ENCODE measurements around the gene TBL3.

TBL3 gene

DNA sequence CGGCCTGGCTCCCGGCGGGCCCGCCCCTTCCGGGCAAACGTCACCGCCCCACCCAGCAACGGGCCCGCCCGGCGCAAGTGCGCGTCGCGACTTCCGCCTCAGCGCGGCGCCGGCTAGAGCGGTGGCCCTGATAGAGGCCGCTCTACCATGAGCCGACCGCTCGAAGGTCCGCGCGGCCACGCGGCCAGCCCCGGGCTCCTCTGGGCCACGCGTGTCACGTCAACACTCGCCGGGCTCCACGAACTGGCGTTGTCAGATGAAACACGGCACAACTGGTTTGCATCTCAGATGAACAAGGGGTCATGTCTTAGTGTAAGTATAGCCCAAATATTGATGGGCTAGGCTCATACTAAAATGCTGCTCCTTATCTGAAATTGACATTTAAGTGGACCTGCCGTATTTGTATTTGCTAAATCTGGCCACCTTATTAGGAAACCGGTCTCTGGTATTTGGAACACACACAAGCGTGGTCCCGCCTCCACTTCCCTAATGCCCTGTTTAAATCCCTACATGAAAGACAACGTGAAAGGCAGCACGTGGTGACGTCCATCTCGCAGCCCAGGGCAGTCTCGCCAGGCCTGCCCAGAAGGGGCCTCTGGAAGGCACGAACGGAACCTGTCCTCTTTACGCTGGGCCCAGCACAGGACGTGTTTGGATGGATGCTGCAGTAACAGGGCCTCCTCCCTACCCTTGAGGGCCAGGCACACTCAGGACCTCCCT is 38.1 kb downstream of the TBL3 start, which contains the start of gene ZNF598 (continued):
- TF ChIP-seq, protein P1, sequence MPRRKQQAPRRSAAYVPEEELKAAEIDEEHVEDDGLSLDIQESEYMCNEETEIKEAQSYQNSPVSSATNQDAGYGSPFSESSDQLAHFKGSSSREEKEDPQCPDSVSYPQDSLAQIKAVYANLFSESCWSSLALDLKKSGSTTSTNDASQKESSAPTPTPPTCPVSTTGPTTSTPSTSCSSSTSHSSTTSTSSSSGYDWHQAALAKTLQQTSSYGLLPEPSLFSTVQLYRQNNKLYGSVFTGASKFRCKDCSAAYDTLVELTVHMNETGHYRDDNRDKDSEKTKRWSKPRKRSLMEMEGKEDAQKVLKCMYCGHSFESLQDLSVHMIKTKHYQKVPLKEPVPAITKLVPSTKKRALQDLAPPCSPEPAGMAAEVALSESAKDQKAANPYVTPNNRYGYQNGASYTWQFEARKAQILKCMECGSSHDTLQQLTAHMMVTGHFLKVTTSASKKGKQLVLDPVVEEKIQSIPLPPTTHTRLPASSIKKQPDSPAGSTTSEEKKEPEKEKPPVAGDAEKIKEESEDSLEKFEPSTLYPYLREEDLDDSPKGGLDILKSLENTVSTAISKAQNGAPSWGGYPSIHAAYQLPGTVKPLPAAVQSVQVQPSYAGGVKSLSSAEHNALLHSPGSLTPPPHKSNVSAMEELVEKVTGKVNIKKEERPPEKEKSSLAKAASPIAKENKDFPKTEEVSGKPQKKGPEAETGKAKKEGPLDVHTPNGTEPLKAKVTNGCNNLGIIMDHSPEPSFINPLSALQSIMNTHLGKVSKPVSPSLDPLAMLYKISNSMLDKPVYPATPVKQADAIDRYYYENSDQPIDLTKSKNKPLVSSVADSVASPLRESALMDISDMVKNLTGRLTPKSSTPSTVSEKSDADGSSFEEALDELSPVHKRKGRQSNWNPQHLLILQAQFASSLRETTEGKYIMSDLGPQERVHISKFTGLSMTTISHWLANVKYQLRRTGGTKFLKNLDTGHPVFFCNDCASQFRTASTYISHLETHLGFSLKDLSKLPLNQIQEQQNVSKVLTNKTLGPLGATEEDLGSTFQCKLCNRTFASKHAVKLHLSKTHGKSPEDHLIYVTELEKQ (tag by site-specific recombination; IDR thresholded peaks at IDR 0.05; ENCODE audit: borderline replicate concordance): no peak; the same call in 1 of the 2 replicates
- TF ChIP-seq ZNF302 (tag by site-specific recombination; IDR thresholded peaks at IDR 0.05; ENCODE audit: low read depth) (no peak), ZNF423 (tag by site-specific recombination; IDR thresholded peaks at IDR 0.05) (no peak), ZNF146 (tag by site-specific recombination; IDR thresholded peaks at IDR 0.05) (no peak), ZNF776 (tag by site-specific recombination; IDR thresholded peaks at IDR 0.05; ENCODE audit: borderline replicate concordance) (no peak), ZNF660 (tag by site-specific recombination; IDR thresholded peaks at IDR 0.05) (peak; percentile 66), SP2 (tag by site-specific recombination; IDR thresholded peaks at IDR 0.05) (peak; percentile 51), ZFP37 (tag by site-specific recombination; IDR thresholded peaks at IDR 0.05) (peak; percentile 78), SP7 (tag by site-specific recombination; IDR thresholded peaks at IDR 0.05) (peak; percentile 76), ZNF133 (tag by site-specific recombination; IDR thresholded peaks at IDR 0.05) (no peak), ZNF140 (tag by site-specific recombination; IDR thresholded peaks at IDR 0.05) (no peak), ZBTB7A (tag by site-specific recombination; IDR thresholded peaks at IDR 0.05; ENCODE audit: low read depth) (no peak), ZNF600 (tag by site-specific recombination; IDR thresholded peaks at IDR 0.05) (no peak), ZNF791 (tag by site-specific recombination; IDR thresholded peaks at IDR 0.05) (no peak), ZNF560 (tag by site-specific recombination; IDR thresholded peaks at IDR 0.05; ENCODE audit: borderline replicate concordance) (no peak), ZNF394 (tag by site-specific recombination; IDR thresholded peaks at IDR 0.05; ENCODE audit: borderline replicate concordance) (peak; percentile 61), ZNF366 (tag by site-specific recombination; conservative IDR thresholded peaks at IDR 0.05) (no peak), ZFHX2 (tag by site-specific recombination; conservative IDR thresholded peaks at IDR 0.05) (0 out of 2 replicates have a peak, but pooled peaks have one; percentile 5), ZBTB8A (tag by site-specific recombination; IDR thresholded peaks at IDR 0.05) (peak; percentile 53; the same call in 1 of the 2 replicates), ZNF76 (tag by site-specific recombination; IDR thresholded peaks at IDR 0.05; ENCODE audit: borderline replicate concordance, low read depth) (peak; percentile 74), HOXD13 (CRISPR knock-in tag; IDR thresholded peaks at IDR 0.05; ENCODE audit: borderline replicate concordance) (no peak), KLF7 (tag by site-specific recombination; IDR thresholded peaks at IDR 0.05; ENCODE audit: borderline replicate concordance) (0 out of 2 replicates have a peak, but pooled peaks have one; percentile 40), ZBTB17 (tag by site-specific recombination; IDR thresholded peaks at IDR 0.05) (peak; percentile 67), ZNF624 (tag by site-specific recombination; IDR thresholded peaks at IDR 0.05) (no peak)
- TF ChIP-seq, protein P2, sequence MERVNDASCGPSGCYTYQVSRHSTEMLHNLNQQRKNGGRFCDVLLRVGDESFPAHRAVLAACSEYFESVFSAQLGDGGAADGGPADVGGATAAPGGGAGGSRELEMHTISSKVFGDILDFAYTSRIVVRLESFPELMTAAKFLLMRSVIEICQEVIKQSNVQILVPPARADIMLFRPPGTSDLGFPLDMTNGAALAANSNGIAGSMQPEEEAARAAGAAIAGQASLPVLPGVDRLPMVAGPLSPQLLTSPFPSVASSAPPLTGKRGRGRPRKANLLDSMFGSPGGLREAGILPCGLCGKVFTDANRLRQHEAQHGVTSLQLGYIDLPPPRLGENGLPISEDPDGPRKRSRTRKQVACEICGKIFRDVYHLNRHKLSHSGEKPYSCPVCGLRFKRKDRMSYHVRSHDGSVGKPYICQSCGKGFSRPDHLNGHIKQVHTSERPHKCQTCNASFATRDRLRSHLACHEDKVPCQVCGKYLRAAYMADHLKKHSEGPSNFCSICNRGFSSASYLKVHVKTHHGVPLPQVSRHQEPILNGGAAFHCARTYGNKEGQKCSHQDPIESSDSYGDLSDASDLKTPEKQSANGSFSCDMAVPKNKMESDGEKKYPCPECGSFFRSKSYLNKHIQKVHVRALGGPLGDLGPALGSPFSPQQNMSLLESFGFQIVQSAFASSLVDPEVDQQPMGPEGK (tag by site-specific recombination; IDR thresholded peaks at IDR 0.05): no peak
- TF ChIP-seq, protein P3, sequence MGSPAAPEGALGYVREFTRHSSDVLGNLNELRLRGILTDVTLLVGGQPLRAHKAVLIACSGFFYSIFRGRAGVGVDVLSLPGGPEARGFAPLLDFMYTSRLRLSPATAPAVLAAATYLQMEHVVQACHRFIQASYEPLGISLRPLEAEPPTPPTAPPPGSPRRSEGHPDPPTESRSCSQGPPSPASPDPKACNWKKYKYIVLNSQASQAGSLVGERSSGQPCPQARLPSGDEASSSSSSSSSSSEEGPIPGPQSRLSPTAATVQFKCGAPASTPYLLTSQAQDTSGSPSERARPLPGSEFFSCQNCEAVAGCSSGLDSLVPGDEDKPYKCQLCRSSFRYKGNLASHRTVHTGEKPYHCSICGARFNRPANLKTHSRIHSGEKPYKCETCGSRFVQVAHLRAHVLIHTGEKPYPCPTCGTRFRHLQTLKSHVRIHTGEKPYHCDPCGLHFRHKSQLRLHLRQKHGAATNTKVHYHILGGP (tag by site-specific recombination; IDR thresholded peaks at IDR 0.05): no peak
- TF ChIP-seq, protein P4, sequence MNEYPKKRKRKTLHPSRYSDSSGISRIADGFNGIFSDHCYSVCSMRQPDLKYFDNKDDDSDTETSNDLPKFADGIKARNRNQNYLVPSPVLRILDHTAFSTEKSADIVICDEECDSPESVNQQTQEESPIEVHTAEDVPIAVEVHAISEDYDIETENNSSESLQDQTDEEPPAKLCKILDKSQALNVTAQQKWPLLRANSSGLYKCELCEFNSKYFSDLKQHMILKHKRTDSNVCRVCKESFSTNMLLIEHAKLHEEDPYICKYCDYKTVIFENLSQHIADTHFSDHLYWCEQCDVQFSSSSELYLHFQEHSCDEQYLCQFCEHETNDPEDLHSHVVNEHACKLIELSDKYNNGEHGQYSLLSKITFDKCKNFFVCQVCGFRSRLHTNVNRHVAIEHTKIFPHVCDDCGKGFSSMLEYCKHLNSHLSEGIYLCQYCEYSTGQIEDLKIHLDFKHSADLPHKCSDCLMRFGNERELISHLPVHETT (tag by site-specific recombination; IDR thresholded peaks at IDR 0.05): peak; percentile 65; the same call in 1 of the 2 replicates
- TF ChIP-seq, protein P5, sequence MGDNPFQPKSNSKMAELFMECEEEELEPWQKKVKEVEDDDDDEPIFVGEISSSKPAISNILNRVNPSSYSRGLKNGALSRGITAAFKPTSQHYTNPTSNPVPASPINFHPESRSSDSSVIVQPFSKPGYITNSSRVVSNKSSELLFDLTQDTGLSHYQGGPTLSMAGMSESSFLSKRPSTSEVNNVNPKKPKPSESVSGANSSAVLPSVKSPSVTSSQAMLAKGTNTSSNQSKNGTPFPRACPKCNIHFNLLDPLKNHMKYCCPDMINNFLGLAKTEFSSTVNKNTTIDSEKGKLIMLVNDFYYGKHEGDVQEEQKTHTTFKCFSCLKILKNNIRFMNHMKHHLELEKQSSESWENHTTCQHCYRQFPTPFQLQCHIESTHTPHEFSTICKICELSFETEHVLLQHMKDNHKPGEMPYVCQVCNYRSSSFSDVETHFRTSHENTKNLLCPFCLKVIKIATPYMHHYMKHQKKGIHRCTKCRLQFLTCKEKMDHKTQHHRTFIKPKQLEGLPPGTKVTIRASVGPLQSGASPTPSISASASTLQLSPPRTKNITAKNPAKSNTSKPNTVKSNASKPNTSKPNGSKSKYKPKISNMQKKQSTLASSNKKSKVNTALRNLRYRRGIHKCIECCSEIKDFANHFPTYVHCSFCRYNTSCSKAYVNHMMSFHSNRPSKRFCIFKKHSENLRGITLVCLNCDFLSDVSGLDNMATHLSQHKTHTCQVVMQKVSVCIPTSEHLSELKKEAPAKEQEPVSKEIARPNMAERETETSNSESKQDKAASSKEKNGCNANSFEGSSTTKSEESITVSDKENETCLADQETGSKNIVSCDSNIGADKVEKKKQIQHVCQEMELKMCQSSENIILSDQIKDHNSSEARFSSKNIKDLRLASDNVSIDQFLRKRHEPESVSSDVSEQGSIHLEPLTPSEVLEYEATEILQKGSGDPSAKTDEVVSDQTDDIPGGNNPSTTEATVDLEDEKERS (tag by site-specific recombination; IDR thresholded peaks at IDR 0.05): no peak

Measured in HEK293 (cell line).